ENCODE results near the gene FBXO30. TPM values are rescaled to one million over a fixed set of nuclear protein-coding genes. Genes with fewer than 3 reads are reported as not detected.
A peak's percentile ranks its signal among the peaks of the same experiment; 100 is the strongest.

The FBXO30 gene
- total and polyA plus RNA-seq, 2 experiments from 2014 or later, result 8.5 to 12.6 TPM

DNA sequence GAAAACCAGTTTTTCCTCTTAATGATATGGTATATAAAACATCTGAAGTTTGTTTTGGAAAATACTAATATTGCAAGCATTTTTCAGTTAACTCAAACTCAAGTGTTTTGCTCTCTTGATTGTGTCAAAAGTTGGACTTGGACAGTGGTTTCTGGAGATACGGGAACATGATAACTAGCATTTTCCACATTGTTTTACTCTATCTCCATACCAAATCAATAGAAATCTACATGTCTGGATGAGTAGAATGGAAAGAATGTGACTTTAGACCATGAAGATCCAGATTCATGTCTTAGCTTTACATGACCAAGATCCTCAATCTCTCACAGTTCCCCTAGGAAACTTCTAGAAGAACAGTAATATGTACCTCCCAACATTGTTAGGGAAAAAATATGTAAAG is 22.2 kb upstream of the FBXO30 start:
- H3K4me1 ChIP-seq (ENCODE audit: insufficient read depth), result peaks cover 27% of the 10 kb centered on the region
- no peaks in the 10 kb centered on the region for H4K20me1 ChIP-seq (ENCODE audit: insufficient read depth)
- in situ Hi-C loops (cut with MboI), result no loop called here
- no peaks in the 10 kb centered on the region for H3K9me3 ChIP-seq (ENCODE audit: low read depth)
- 78 to 88% methylated on average over 1 of the region's 1 CpG for WGBS, 2 experiments (ENCODE audit: low coverage in 1 of 2, low lambda C conversion rate in 2 of 2, missing lambda C conversion rate in 2 of 2)
- H3K36me3 ChIP-seq (ENCODE audit: low read depth), result no peaks in the 10 kb centered on the region
- H3K4me3 ChIP-seq, result peak overlapping the region; percentile 30; the same call in 1 of the 2 replicates
- H3K79me2 ChIP-seq (ENCODE audit: insufficient read depth), result no peaks in the 10 kb centered on the region
- TF ChIP-seq EZH2 (IDR thresholded peaks at IDR 0.05; ENCODE audit: insufficient read depth, poor library complexity, severe bottlenecking) (no peak), EZH2phosphoT487 (IDR thresholded peaks at IDR 0.05; ENCODE audit: insufficient read depth, low read depth) (no peak)
- H3K9ac ChIP-seq, result no peak overlapping the region
- peak overlapping the region; percentile 71 for H3K4me2 ChIP-seq (ENCODE audit: unreplicated experiment)
- peak; percentile 34 for DNase-seq
- H3F3A ChIP-seq (ENCODE audit: insufficient read depth), result peaks cover 11% of the 10 kb centered on the region; the same call in 1 of the 2 replicates
- no peak overlapping the region for H2AFZ ChIP-seq
- peak overlapping the region; percentile 38 for H3K27ac ChIP-seq
- no peaks in the 10 kb centered on the region for H3K9me2 ChIP-seq (ENCODE audit: insufficient read depth)
- H3K27me3 ChIP-seq (replicated peaks; ENCODE audit: insufficient read depth), result no peaks in the 10 kb centered on the region

- peak overlapping the region; percentile 38; the same call in 1 of the 2 replicates for H2AFZ ChIP-seq
- no peaks in the 10 kb centered on the region for H3K79me2 ChIP-seq (ENCODE audit: insufficient read depth)
- H4K20me1 ChIP-seq (ENCODE audit: insufficient read depth), result no peaks in the 10 kb centered on the region
- WGBS, 2 experiments (ENCODE audit: low coverage in 1 of 2, low lambda C conversion rate in 2 of 2, missing lambda C conversion rate in 2 of 2), result 5 to 15% methylated on average over 2 of the region's 2 CpGs
- DNase-seq, result peak; percentile 76
- peaks cover 11% of the 10 kb centered on the region; the same call in 1 of the 2 replicates for H3F3A ChIP-seq (ENCODE audit: insufficient read depth)
- peak overlapping the region; percentile 71 for H3K4me2 ChIP-seq (ENCODE audit: unreplicated experiment)
- H3K27me3 ChIP-seq (replicated peaks; ENCODE audit: insufficient read depth), result no peaks in the 10 kb centered on the region
- peak overlapping the region; percentile 30 for H3K4me3 ChIP-seq
- H3K9me3 ChIP-seq (ENCODE audit: low read depth), result no peaks in the 10 kb centered on the region
- in situ Hi-C loops (cut with MboI), result no loop called here
- peak overlapping the region; percentile 45 for H3K27ac ChIP-seq
- H3K36me3 ChIP-seq (ENCODE audit: low read depth), result no peaks in the 10 kb centered on the region
- H3K9me2 ChIP-seq (ENCODE audit: insufficient read depth), result no peaks in the 10 kb centered on the region
- H3K4me1 ChIP-seq (ENCODE audit: insufficient read depth), result peaks cover 27% of the 10 kb centered on the region
- TF ChIP-seq EZH2 (IDR thresholded peaks at IDR 0.05; ENCODE audit: insufficient read depth, poor library complexity, severe bottlenecking) (no peak), EZH2phosphoT487 (IDR thresholded peaks at IDR 0.05; ENCODE audit: insufficient read depth, low read depth) (no peak)
- H3K9ac ChIP-seq, result no peak overlapping the region
Measured at GRCh38 chr6:145836170-145836569, 21.6 kb upstream of the FBXO30 start.

- H3K9me2 ChIP-seq (ENCODE audit: insufficient read depth), result no peaks in the 10 kb centered on the region
- H2AFZ ChIP-seq, result no peak overlapping the region
- H4K20me1 ChIP-seq (ENCODE audit: insufficient read depth), result no peaks in the 10 kb centered on the region
- no peak overlapping the region for H3K4me2 ChIP-seq (ENCODE audit: unreplicated experiment)
- H3K4me3 ChIP-seq, result no peak overlapping the region
- no peaks in the 10 kb centered on the region for H3K9me3 ChIP-seq (ENCODE audit: low read depth)
- TF ChIP-seq EZH2phosphoT487 (IDR thresholded peaks at IDR 0.05; ENCODE audit: insufficient read depth, low read depth) (no peak), EZH2 (IDR thresholded peaks at IDR 0.05; ENCODE audit: insufficient read depth, poor library complexity, severe bottlenecking) (no peak)
- no peaks in the 10 kb centered on the region for H3K79me2 ChIP-seq (ENCODE audit: insufficient read depth)
- no peak for DNase-seq
- H3K9ac ChIP-seq, result no peak overlapping the region
- in situ Hi-C loops (cut with MboI), result no loop called here
- H3K27me3 ChIP-seq (replicated peaks; ENCODE audit: insufficient read depth), result no peaks in the 10 kb centered on the region
- no peak overlapping the region for H3K27ac ChIP-seq
- peaks cover 5% of the 10 kb centered on the region; the same call in 1 of the 2 replicates for H3F3A ChIP-seq (ENCODE audit: insufficient read depth)
- H3K36me3 ChIP-seq (ENCODE audit: low read depth), result no peaks in the 10 kb centered on the region
- H3K4me1 ChIP-seq (ENCODE audit: insufficient read depth), result peaks cover 7% of the 10 kb centered on the region; the same call in 1 of the 2 replicates
Measured at GRCh38 chr6:145830612-145831011, 16.0 kb upstream of the FBXO30 start.

GRCh38 chr6:145829950-145830349 is 15.4 kb upstream of the FBXO30 start:
- TF ChIP-seq EZH2 (IDR thresholded peaks at IDR 0.05; ENCODE audit: insufficient read depth, poor library complexity, severe bottlenecking), result no peak
- no peak for TF ChIP-seq EZH2phosphoT487 (IDR thresholded peaks at IDR 0.05; ENCODE audit: insufficient read depth, low read depth)
- Histone ChIP-seq H3K4me3 (no peak overlapping the region), H2AFZ (no peak overlapping the region), H3K27me3 (replicated peaks; ENCODE audit: insufficient read depth) (no peaks in the 10 kb centered on the region), H3K9me2 (ENCODE audit: insufficient read depth) (no peaks in the 10 kb centered on the region), H3K4me1 (ENCODE audit: insufficient read depth) (peaks cover 7% of the 10 kb centered on the region; the same call in 1 of the 2 replicates), H3K4me2 (ENCODE audit: unreplicated experiment) (peak overlapping the region; percentile 28), H3K9me3 (ENCODE audit: low read depth) (no peaks in the 10 kb centered on the region), H3K79me2 (ENCODE audit: insufficient read depth) (no peaks in the 10 kb centered on the region), H4K20me1 (ENCODE audit: insufficient read depth) (no peaks in the 10 kb centered on the region), H3K36me3 (ENCODE audit: low read depth) (no peaks in the 10 kb centered on the region), H3K27ac (no peak overlapping the region; the same call in 1 of the 2 replicates), H3K9ac (no peak overlapping the region), H3F3A (ENCODE audit: insufficient read depth) (peaks cover 5% of the 10 kb centered on the region; the same call in 1 of the 2 replicates)
- DNase-seq, result peak; percentile 41
- 37 to 40% methylated on average over 2 of the region's 2 CpGs for WGBS, 2 experiments (ENCODE audit: low coverage in 1 of 2, low lambda C conversion rate in 2 of 2, missing lambda C conversion rate in 2 of 2)
- in situ Hi-C loops (cut with MboI), result no loop called here

DNA sequence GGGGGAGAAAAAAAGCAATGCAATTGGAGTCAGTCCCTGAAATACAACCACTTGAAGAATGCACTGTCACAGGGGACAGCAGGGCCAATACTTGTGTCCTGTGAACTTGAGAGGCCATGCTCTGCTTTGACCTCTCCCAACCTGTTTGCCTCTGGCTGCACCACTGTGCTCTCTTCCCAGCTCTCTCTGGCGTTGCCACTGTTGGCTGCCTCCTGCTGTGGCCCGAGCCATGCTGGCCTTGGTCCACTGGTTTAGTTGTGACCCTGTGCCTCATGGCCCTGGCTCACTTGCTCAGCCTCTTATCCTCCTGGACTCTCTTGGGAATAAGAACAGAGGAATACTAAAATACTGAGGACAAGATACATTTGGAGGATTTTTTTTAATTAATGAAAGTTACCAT is 14.5 kb upstream of the FBXO30 start:
- Histone ChIP-seq H3K9me2 (ENCODE audit: insufficient read depth) (no peaks in the 10 kb centered on the region), H3K9ac (no peak overlapping the region), H3K4me2 (ENCODE audit: unreplicated experiment) (no peak overlapping the region), H3K27me3 (replicated peaks; ENCODE audit: insufficient read depth) (no peaks in the 10 kb centered on the region), H3K9me3 (ENCODE audit: low read depth) (no peaks in the 10 kb centered on the region), H3K27ac (no peak overlapping the region), H3K4me3 (no peak overlapping the region), H4K20me1 (ENCODE audit: insufficient read depth) (no peaks in the 10 kb centered on the region), H3K79me2 (ENCODE audit: insufficient read depth) (no peaks in the 10 kb centered on the region), H3K36me3 (ENCODE audit: low read depth) (no peaks in the 10 kb centered on the region), H2AFZ (no peak overlapping the region), H3K4me1 (ENCODE audit: insufficient read depth) (peaks cover 7% of the 10 kb centered on the region; the same call in 1 of the 2 replicates), H3F3A (ENCODE audit: insufficient read depth) (peaks cover 5% of the 10 kb centered on the region; the same call in 1 of the 2 replicates)
- in situ Hi-C loops (cut with MboI), result no loop called here
- DNase-seq, result no peak
- TF ChIP-seq EZH2 (IDR thresholded peaks at IDR 0.05; ENCODE audit: insufficient read depth, poor library complexity, severe bottlenecking) (no peak), EZH2phosphoT487 (IDR thresholded peaks at IDR 0.05; ENCODE audit: insufficient read depth, low read depth) (no peak)
- 60 to 82% methylated on average over 2 of the region's 2 CpGs for WGBS, 2 experiments (ENCODE audit: low coverage in 1 of 2, low lambda C conversion rate in 2 of 2, missing lambda C conversion rate in 2 of 2)
